ENCODE measurements around the gene ABLIM2. TPM values are rescaled to one million over a fixed set of nuclear protein-coding genes. Genes with fewer than 3 reads are reported as not detected.

Gene ABLIM2
- total RNA-seq, 1 experiment from 2014 or later = 1.0 TPM

GRCh38 chr4:7947927-7948326 lies 210.7 kb downstream of the ABLIM2 start:
- no peaks in the 10 kb centered on the region for H3K23me2 ChIP-seq (ENCODE audit: insufficient read length, low read depth, low read length, poor library complexity, severe bottlenecking)
- Mint-ChIP-seq H3K27me3 (ENCODE audit: low read depth) (peaks cover 6% of the 10 kb centered on the region), H3K27ac (no peak overlapping the region), H3K36me3 (ENCODE audit: insufficient read depth in 1 of 3, low read depth in 3 of 3) (no peaks in the 10 kb centered on the region), H3K4me1 (peaks cover 2 to 5% of the 10 kb centered on the region in 2 experiments; a peak in 3 of 4 replicates), H3K4me3 (no peak overlapping the region), H3K9me3 (no peaks in the 10 kb centered on the region; a peak in 2 of 5 replicates)
- H4K8ac ChIP-seq (replicated peaks; ENCODE audit: insufficient read length, low read depth, low read length) = no peak overlapping the region
- no peak overlapping the region for H3K4ac ChIP-seq (ENCODE audit: low read depth, low read length)
- no peak overlapping the region for H2AK5ac ChIP-seq (ENCODE audit: insufficient read length, low read length)
- no peak for DNase-seq
- no peak overlapping the region for H3K14ac ChIP-seq (ENCODE audit: insufficient read depth, low read length)
- H3K9ac ChIP-seq (ENCODE audit: extremely low read depth, insufficient read length, low read length) = no peak overlapping the region
- no peak overlapping the region for H3K56ac ChIP-seq (ENCODE audit: insufficient read length, low read depth, low read length)
- WGBS (ENCODE audit: extremely low coverage, insufficient read length, low lambda C conversion rate) = no CpG with 5 or more reads among the region's 4 CpGs
- H2BK12ac ChIP-seq (ENCODE audit: insufficient read length, low read depth, low read length) = no peak overlapping the region
- H4K20me1 ChIP-seq (ENCODE audit: control insufficient read depth, insufficient read depth, insufficient read length) = no peaks in the 10 kb centered on the region
- H3K79me2 ChIP-seq (ENCODE audit: insufficient read depth, low read length) = no peaks in the 10 kb centered on the region; the same call in 1 of the 2 replicates
- H3K23ac ChIP-seq (ENCODE audit: insufficient read length, low read depth, low read length) = no peak overlapping the region
- H4K91ac ChIP-seq (ENCODE audit: insufficient read length, low read depth, low read length) = no peak overlapping the region
- no peak overlapping the region for H2BK120ac ChIP-seq (ENCODE audit: low read depth, low read length, poor library complexity, severe bottlenecking)
- H3K18ac ChIP-seq (ENCODE audit: insufficient read length, low read depth, low read length) = no peak overlapping the region
- no peak overlapping the region for H2AFZ ChIP-seq (ENCODE audit: low read length)
- H4K5ac ChIP-seq (ENCODE audit: insufficient read length, low read depth, low read length) = no peak overlapping the region
- no peak overlapping the region for H2BK5ac ChIP-seq (ENCODE audit: insufficient read length, low read length)
- no peaks in the 10 kb centered on the region for H3K79me1 ChIP-seq (ENCODE audit: insufficient read depth, low read depth, low read length, poor library complexity, severe bottlenecking)
- no peak overlapping the region for H3K4me2 ChIP-seq (ENCODE audit: insufficient read depth, insufficient read length, low read length)
- H3K27me3 ChIP-seq (ENCODE audit: insufficient read depth, low read length) = no peaks in the 10 kb centered on the region
- no peak overlapping the region for H2BK20ac ChIP-seq (ENCODE audit: low read depth, low read length, poor library complexity, severe bottlenecking)
- H3T11ph ChIP-seq (ENCODE audit: low read length) = no peak overlapping the region
- no peak overlapping the region for H2BK15ac ChIP-seq (ENCODE audit: low read depth, low read length)
- TF ChIP-seq CTCF (conservative IDR thresholded peaks at IDR 0.05) = no peak
- no peaks in the 10 kb centered on the region for H3K4me1 ChIP-seq (ENCODE audit: insufficient read depth, low read length)
- no peaks in the 10 kb centered on the region for H3K9me3 ChIP-seq (ENCODE audit: control insufficient read depth, low read depth, low read length)
- H3K27ac ChIP-seq (ENCODE audit: insufficient read length, low read depth, low read length) = no peak overlapping the region
